NOMO-1 treated with dmso at 0.1 percent for 144 hours (cell line): Measurements from ENCODE around the gene FIGNL2.
"Not testable (repeated sequence)": the region's sequence is repeated elsewhere in the genome, so short reads cannot be mapped to it uniquely, and the experiment has no call there.

Experiments used
- DNase-seq: peaks from one replicate; lab custom pipeline; 2025; ENCODE audit not compliant: unreplicated experiment; lab: John Stamatoyannopoulos, UW

The FIGNL2 gene

GRCh38 chr12:51836827-51837173, 11.7 kb downstream of the FIGNL2 start:
- no peak for DNase-seq

GRCh38 chr12:51836041-51836826, 12.3 kb downstream of the FIGNL2 start:
- DNase-seq: no peak

GRCh38 chr12:51834411-51834810, 14.1 kb downstream of the FIGNL2 start:
- no peak for DNase-seq

DNA sequence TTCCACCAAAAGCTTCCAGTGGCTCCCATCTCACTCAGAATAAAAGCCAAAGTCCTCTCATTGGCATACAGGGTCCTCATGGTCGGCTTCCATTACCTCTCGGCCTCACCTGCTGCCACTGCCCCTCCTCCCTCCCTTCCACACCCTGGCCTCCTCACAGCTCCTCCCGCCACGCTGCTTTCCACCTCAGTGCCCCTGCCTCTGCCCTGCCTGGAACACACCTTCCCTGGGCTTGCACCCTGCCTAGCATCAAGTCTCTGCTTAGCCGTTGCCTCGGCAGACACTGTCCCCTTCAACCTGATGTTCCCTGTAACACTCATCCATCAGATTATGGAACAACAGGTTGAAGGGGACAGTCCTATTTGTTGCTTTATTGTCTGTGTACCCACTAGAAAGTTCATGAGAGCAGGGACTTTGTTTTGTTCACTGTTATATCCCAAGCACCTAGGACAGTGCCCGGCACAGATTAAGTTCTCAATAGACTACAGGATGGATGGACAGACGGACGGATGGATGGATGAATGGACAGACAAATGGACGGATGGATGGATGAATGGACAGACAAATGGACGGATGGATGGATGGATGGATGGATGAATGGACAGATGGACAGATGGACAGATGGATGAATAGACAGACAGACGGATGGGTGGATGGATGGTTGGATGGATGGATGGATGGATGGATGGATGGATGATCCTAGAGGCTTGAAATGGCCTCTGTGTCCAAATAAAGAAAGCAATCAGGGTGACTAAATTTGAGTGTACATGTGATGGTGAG, 14.9 kb downstream of the FIGNL2 start:
- no peak for DNase-seq

- peak; percentile 69 for DNase-seq
These were observed 16.0 kb downstream of the FIGNL2 start for GRCh38 chr12:51832354-51833107.

GRCh38 chr12:51831817-51832216, 16.7 kb downstream of the FIGNL2 start:
- not testable (repeated sequence) for DNase-seq

- no peak for DNase-seq
These were observed 18.9 kb downstream of the FIGNL2 start for GRCh38 chr12:51829641-51830040.

GRCh38 chr12:51829011-51829481, 19.5 kb downstream of the FIGNL2 start:
- DNase-seq: no peak

GRCh38 chr12:51827925-51828818, 20.3 kb downstream of the FIGNL2 start:
- no peak for DNase-seq

DNA sequence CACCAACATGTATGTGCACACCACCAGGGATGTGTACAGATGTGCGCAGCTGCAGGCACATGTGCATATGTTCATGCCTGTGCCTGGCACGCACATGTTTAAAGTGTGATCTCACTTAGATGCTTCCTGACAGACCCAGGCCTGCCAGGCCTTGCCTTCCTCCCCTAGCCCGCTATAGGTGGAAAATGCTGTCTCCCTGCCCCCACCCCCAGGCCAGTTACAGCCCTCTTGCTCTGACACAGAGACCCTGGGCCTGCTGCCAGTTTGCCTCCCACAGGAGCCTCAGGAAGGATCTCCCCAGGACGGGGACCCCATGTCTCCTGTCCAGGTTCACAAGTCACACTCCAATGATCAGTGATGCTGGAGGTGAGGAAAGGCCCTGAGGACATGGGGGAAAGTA, 21.6 kb downstream of the FIGNL2 start:
- DNase-seq: no peak

DNA sequence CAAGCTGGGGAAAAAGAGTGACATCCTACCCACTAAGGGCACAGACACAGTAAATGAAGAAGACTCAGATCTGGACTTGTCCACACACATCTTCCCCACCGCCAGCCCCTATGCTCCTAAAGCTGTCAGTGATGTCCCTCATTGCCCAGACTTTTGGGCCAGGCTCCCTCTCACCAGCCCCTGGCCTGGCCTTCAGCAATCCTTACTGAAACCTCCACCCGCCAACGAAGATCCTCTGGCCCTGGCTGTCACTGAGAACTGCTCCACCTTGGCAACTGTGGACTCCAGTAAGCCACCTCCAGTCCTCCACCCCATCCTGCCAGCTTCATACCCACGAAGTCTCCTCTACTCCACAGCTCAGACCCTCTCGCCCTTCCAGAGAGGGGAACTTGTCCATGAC, 23.3 kb downstream of the FIGNL2 start:
- DNase-seq: no peak

DNA sequence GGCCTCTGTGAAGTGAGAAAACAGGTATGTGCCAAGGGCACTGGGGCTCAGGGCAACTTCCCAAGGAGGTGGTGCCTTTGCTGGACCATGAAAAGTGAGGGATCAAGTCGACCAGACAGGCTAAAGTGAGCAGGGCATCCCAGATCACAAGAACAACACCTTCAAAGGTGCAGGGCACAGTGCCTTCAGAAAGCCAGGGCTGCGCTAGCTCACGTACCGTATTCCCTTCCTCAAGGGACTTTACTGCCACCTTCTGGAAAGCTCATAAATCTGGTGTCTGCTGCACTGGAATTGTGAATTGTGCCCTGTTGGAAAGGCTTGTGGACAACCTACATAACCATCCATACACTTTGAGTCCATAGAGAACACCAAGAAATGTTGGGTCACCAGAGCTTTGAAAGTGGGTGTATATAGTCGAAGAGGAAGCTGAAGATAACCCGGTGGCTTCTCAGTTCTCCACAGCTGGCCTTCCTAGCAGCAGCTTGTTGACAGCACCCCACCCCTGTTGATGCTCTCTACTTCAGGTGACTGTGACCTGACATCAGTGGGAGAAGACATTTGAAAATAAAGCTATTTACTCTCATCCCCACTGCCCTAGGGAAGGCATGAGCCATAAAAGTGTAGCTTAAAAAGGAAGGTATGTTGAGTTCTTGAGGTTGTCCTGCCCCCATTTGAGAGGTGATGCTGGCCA, 24.5 kb downstream of the FIGNL2 start:
- DNase-seq: no peak

DNA sequence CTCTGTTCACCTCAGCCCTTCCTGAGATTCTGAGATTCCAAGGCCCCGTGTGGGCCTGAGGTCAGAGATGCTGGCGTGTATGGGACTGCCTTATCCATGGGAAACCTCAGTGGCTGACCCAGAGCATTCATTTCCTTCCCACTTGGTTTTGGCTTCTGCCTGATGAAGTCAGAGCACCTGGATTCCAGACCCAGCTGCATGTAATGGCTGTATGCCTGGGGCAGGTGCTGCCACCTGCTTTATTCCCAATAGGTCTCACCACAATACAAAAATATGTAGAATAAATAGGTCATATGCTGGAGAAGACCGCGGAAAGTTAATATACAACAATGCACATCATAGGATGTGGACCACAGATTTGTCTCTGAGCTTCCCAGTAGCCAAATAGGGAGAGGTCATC, 25.6 kb downstream of the FIGNL2 start:
- DNase-seq: no peak

DNA sequence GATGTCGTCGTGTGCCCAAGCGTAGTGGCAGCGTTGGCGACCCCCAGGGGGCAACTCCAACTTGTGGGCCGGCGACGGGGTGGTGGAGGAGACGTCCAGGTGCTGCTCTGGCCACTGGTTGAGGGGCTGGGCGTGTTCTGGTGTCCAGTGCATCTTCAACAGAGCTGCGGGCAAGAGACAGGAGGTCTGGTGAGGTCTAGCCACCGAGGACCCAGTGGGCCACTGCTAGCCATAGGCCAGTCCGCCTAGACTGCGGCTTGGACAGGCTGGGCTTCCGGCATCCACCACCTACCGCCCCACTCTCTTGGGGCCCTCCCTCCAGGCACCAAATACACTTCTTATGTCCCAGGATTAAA, 26.3 kb downstream of the FIGNL2 start:
- no peak for DNase-seq

DNA sequence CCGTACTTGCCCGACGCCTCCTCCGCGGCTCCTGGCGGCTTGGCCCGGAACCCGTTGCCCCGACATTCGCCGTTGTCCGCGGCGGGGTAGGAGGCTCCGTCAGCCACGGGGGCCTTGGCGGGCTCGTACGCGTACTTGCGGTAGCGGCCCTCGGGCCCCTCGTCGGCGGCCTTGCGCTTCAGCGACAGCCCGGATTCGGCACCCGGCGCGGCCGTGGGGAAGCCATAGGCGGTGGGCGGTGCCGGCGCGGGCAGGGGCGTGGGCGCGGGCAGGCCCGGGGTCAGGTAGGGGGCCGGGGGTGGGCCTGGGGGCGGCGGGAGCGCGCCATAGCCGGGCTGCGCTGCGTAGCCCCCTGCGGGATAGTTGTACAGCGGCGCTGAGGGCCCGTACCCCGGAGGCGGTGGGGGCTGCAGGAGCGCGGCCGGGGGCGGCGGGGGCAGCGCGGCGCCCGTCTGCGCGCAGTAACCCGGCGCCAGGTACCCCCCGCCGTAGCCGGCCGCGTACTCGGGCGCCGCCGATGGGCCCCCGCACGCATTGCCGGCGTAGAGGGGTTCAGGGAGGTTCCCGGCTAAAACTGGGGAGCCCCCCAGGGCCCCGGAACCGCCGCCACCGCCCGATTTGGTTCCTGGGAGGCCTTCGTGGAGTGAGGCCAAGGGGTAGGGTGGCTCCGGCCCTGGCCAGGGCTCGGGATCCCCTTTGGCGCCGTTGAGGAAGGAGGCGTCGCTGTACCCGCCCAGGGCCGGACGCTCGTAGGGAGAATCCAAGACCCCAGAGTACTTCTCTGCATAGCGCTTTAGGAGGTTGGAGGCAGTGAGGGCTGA, 26.9 kb downstream of the FIGNL2 start:
- no peak for DNase-seq

DNA sequence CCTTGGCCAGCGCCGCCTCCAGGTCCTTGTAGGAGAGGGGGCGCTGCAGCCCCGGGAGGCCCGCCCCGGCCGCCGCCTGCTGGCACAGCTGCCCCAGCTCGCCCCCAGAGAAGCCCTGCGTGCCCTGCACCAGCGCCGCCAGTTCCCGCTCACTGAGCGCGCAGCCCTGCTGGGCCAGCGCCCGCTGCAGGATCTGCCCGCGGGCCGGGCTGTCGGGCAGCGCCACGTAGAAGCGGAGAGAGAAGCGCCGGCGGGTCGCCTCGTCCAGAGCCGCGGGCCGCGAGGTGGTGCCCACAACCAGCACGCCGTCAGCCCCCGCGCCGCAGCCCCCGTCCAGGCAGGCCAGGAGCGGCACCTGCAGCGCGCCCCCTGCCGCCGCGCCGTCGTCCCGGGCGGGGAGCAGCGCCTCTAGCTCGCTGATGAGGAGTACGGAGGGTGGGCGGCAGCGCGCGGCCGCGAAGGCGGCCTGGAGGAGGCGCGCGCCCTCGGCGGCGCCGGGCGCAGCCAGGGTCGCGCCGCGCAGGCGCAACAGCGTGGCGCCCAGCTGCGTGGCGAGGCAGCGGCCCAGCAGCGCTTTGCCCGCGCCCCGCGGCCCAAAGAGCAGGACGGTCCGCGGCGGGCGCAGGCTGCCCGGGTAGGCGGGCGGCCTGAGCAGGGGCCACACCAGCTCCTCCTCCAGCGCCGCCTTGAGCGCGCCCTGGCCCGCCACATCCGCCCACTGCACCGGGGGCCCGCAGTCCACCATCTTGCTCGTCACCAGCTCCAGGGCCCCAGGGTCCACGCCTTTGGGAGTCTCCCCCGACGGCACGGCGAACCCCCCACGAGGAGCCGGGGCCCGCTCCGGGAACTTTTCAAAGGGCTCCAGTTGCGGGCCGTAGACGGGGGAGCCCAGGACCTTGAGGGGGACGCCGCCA, 27.7 kb downstream of the FIGNL2 start:
- peak; percentile 78 for DNase-seq

DNA sequence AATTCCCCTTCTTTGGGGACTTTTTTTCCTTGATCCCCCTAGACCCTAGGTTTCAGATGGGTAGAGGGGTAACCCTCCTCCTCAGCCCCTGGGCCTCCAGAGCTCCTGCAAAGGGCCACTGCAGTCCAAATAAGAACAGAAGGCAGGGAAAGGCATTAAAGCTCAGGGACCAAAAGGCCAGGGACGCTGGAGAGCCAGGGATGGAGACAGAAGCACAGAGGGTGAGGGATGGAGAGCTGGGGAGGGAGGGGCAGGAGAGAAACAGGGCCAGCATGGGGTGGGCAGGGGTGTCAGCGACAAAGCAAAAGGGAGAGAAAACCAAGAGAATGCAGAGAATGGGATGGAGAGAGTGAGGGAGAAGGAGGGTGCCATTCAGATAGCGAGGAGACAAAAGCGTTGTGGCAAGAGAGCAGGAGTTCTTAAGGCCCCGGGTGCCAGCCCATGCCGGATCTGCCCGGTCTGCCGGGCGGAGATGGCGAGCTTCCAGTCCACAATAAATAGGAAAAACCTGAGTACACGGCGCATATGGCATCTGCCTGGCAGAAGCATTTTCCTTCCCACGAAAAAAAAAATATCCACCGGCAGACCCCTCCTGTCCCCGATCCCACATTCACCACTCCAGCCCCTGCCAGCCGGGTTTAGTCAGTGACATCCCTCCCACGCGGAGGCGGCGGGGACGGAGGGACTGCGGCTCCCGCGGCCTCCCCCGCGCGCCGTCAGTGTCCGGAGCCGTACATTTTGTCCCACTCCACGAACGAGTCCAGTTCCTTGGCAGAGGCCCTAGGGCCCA, 28.6 kb downstream of the FIGNL2 start:
- no peak for DNase-seq
